ENCODE data around the gene ARF1. TPM values are rescaled to one million over a fixed set of nuclear protein-coding genes. Genes with fewer than 3 reads are reported as not detected.

ARF1 gene
- polyA plus RNA-seq, 3 donors = 276 to 380 (median 348) TPM

GRCh38 chr1:228131766-228132165 is 49.3 kb downstream of the ARF1 start:
- DNase-seq (ENCODE audit: extremely low read depth in 1 of 11, low read depth in 9 of 11, low spot score in 4 of 11) = no peak

GRCh38 chr1:228134591-228134990 is 52.1 kb downstream of the ARF1 start:
- DNase-seq (ENCODE audit: extremely low read depth in 1 of 11, low read depth in 9 of 11, low spot score in 4 of 11) = no peak

GRCh38 chr1:228136901-228137300 is 54.4 kb downstream of the ARF1 start:
- no peak for DNase-seq (ENCODE audit: extremely low read depth in 1 of 11, low read depth in 9 of 11, low spot score in 4 of 11)

GRCh38 chr1:228139406-228139930 is 57.0 kb downstream of the ARF1 start:
- no peak for DNase-seq (ENCODE audit: extremely low read depth in 1 of 11, low read depth in 9 of 11, low spot score in 4 of 11)

GRCh38 chr1:228139931-228140723 is 57.6 kb downstream of the ARF1 start, which contains the start of gene GUK1:
TSS of gene GUK1 (plus strand) at chr1:228140279. CDS start at chr1:228140303, 24 bp downstream.
- DNase-seq (ENCODE audit: extremely low read depth in 1 of 11, low read depth in 9 of 11, low spot score in 4 of 11) = peak; percentile 90 to 98 (median 97)

- no peak for DNase-seq (ENCODE audit: extremely low read depth in 1 of 11, low read depth in 9 of 11, low spot score in 4 of 11)
Measured at GRCh38 chr1:228140724-228141225, 58.3 kb downstream of the ARF1 start.

- DNase-seq (ENCODE audit: extremely low read depth in 1 of 11, low read depth in 9 of 11, low spot score in 4 of 11) = no peak
Measured at GRCh38 chr1:228141226-228142044, 58.9 kb downstream of the ARF1 start.

- DNase-seq (ENCODE audit: extremely low read depth in 1 of 11, low read depth in 9 of 11, low spot score in 4 of 11) = no peak
Measured at GRCh38 chr1:228142155-228142691, 59.7 kb downstream of the ARF1 start.

GRCh38 chr1:228142701-228143136 is 60.2 kb downstream of the ARF1 start:
- DNase-seq (ENCODE audit: extremely low read depth in 1 of 11, low read depth in 9 of 11, low spot score in 4 of 11) = no peak

- DNase-seq (ENCODE audit: extremely low read depth in 1 of 11, low read depth in 9 of 11, low spot score in 4 of 11) = no peak
Measured at GRCh38 chr1:228143480-228144192, 61.1 kb downstream of the ARF1 start.

GRCh38 chr1:228144193-228144992 is 61.9 kb downstream of the ARF1 start:
- no peak for DNase-seq (ENCODE audit: extremely low read depth in 1 of 11, low read depth in 9 of 11, low spot score in 4 of 11)

GRCh38 chr1:228144993-228145343 is 62.5 kb downstream of the ARF1 start:
- no peak for DNase-seq (ENCODE audit: extremely low read depth in 1 of 11, low read depth in 9 of 11, low spot score in 4 of 11)

GRCh38 chr1:228145463-228146416 is 63.2 kb downstream of the ARF1 start:
- DNase-seq (ENCODE audit: extremely low read depth in 1 of 11, low read depth in 9 of 11, low spot score in 4 of 11) = no peak

- DNase-seq (ENCODE audit: extremely low read depth in 1 of 11, low read depth in 9 of 11, low spot score in 4 of 11) = no peak
Measured at GRCh38 chr1:228146417-228147150, 64.1 kb downstream of the ARF1 start.

- DNase-seq (ENCODE audit: extremely low read depth in 1 of 11, low read depth in 9 of 11, low spot score in 4 of 11) = no peak
Measured at GRCh38 chr1:228147151-228147693, 64.7 kb downstream of the ARF1 start.

GRCh38 chr1:228147768-228148167 is 65.3 kb downstream of the ARF1 start:
- DNase-seq (ENCODE audit: extremely low read depth in 1 of 11, low read depth in 9 of 11, low spot score in 4 of 11) = no peak

All from renal cortex interstitium (tissue), 11 donors.